ENCODE measurements around the gene VPS25. TPM values are rescaled to one million over a fixed set of nuclear protein-coding genes. Genes with fewer than 3 reads are reported as not detected.

The VPS25 gene
- total and polyA plus RNA-seq, 9 of the 15 experiments (the other 6 are each of a cell fraction or from before 2014, with no cell fraction given): 123 to 352 (median 180) TPM

GRCh38 chr17:42766124-42766523 lies 7.1 kb upstream of the VPS25 start:
- POLR2A ChIA-PET: interaction anchor here (0.9 to 1.6 kb wide), 3 partner anchors 14 to 52 kb away, joined by 3 read pairs; partner anchors contain the start of gene WNK4
- in situ Hi-C loops (cut with MboI): no loop called here
- 89% methylated on average over 4 of the region's 6 CpGs for WGBS (ENCODE audit: insufficient coverage, low coverage, missing lambda C conversion rate)
- CTCF ChIA-PET (ENCODE audit: low intra/inter-chr PET ratio): interaction anchor here (0.6 kb wide), 1 partner anchor 654 kb away, joined by 4 read pairs; no protein-coding TSS in a partner anchor
- intact Hi-C loops (cut with micrococcal nuclease): no loop called here
- no peaks in the 10 kb centered on the region for H3K9me1 ChIP-seq (ENCODE audit: control insufficient read depth, insufficient read depth, low read length)
- ATAC-seq (no peak), DNase-seq (ENCODE audit: extremely low read depth in 1 of 4, low spot score in 3 of 4) (no peak), FAIRE-seq (no peak)
- H3K9me3 ChIP-seq (replicated peaks; ENCODE audit: control insufficient read depth, insufficient read depth, low read depth, low read length): no peaks in the 10 kb centered on the region
- no peak overlapping the region; a peak in 1 of 4 replicates for H3K9ac ChIP-seq (ENCODE audit: insufficient read depth in 1 of 2, low read depth in 2 of 2, low read length in 2 of 2)
- H3K4me3 ChIP-seq: no peak overlapping the region
- no peak overlapping the region for H3K4me2 ChIP-seq (ENCODE audit: insufficient read depth, low read length)
- H3K36me3 ChIP-seq (ENCODE audit: control insufficient read depth, insufficient read depth, low read length): no peaks in the 10 kb centered on the region
- no TSS peak for BruUV-seq (replicated peaks)
- TF ChIP-seq ZNF3 (CRISPR knock-in tag; IDR thresholded peaks at IDR 0.05): no peak
- no peak for TF ChIP-seq ETV6 (IDR thresholded peaks at IDR 0.05; ENCODE audit: borderline replicate concordance in 1 of 2, low read depth in 2 of 2, low read length in 1 of 2)
- no peak for TF ChIP-seq ETV6 (CRISPR knock-in tag; IDR thresholded peaks at IDR 0.05; ENCODE audit: borderline replicate concordance)
- TF ChIP-seq ZNF586 (CRISPR knock-in tag; conservative IDR thresholded peaks at IDR 0.05): no peak
- TF ChIP-seq TRIM24 (IDR thresholded peaks at IDR 0.05): no peak
- TF ChIP-seq HDAC2 (IDR thresholded peaks at IDR 0.05): no peak
- no peak for TF ChIP-seq PBX2 (CRISPR knock-in tag; IDR thresholded peaks at IDR 0.05; ENCODE audit: low read depth)
- no peak for TF ChIP-seq PBX2 (tag; conservative IDR thresholded peaks at IDR 0.05; ENCODE audit: low read depth)
- TF ChIP-seq MAFK (IDR thresholded peaks at IDR 0.05; ENCODE audit: low read length): no peak
- TF ChIP-seq SMARCA4 (IDR thresholded peaks at IDR 0.05): no peak
- TF ChIP-seq ZNF766 (CRISPR knock-in tag; conservative IDR thresholded peaks at IDR 0.05): no peak
- TF ChIP-seq TFAP4 (CRISPR knock-in tag; IDR thresholded peaks at IDR 0.05; ENCODE audit: borderline replicate concordance): no peak
- TF ChIP-seq KLF16 (IDR thresholded peaks at IDR 0.05): no peak
- no peak for TF ChIP-seq AFF4 (CRISPR knock-in tag; IDR thresholded peaks at IDR 0.05)
- TF ChIP-seq CTCF (IDR thresholded peaks at IDR 0.05 in 2 of 3, conservative IDR thresholded peaks at IDR 0.05 in 1 of 3; ENCODE audit: insufficient read depth in 2 of 3, low read depth in 1 of 3, low read length in 3 of 3): no peak
- H3K4me1 ChIP-seq (replicated peaks in 1 of 2; ENCODE audit: control insufficient read depth in 2 of 2, insufficient read depth in 2 of 2, low read length in 2 of 2): peaks cover 10 to 19% of the 10 kb centered on the region in 2 experiments; a peak in 4 of 5 replicates
- H4K20me1 ChIP-seq (replicated peaks; ENCODE audit: control insufficient read depth, insufficient read depth, low read length): no peaks in the 10 kb centered on the region
- H3K27me3 ChIP-seq (ENCODE audit: control insufficient read depth in 2 of 2, insufficient read depth in 2 of 2, low read length in 2 of 2): no peaks in the 10 kb centered on the region
- no peak overlapping the region for H3K27ac ChIP-seq (ENCODE audit: extremely low read depth, low read depth, low read length)
- H2AFZ ChIP-seq (ENCODE audit: low read depth, low read length): no peak overlapping the region
- no peaks in the 10 kb centered on the region for H3K79me2 ChIP-seq (ENCODE audit: control insufficient read depth, insufficient read depth, low read length)
